PC-3 (cell line): ENCODE data around the gene PGA3. TPM values are rescaled to one million over a fixed set of nuclear protein-coding genes. Genes with fewer than 3 reads are reported as not detected.
A peak's percentile ranks its signal among the peaks of the same experiment; 100 is the strongest.

Experiments
- ATAC-seq: fragments of 200-7000 bp; cut with Tn5 transposase; 2 replicates; pipeline ENCODE4 v1.9.1; 2020; ENCODE audit warnings: mild to moderate bottlenecking, moderate library complexity
- BruUV-seq: library from RNA; stranded (reverse); fragments of 400-500 nt; replicated peaks from 2 replicates; lab custom pipeline; 2021; lab: Mats Ljungman, UMichigan
- CTCF ChIA-PET: fragments of 300-600 bp; sonication (Branson Sonifier 250); formaldehyde crosslinking; loops from one replicate; lab custom pipeline; 2022; ENCODE audit warnings: antibody characterized with exemption; lab: Charles Lee
- POLR2A ChIA-PET: fragments of 300-600 bp; sonication (Branson Sonifier 250); formaldehyde crosslinking; loops from one replicate; lab custom pipeline; 2022; ENCODE audit warnings: antibody characterized with exemption; ENCODE audit not compliant: unreplicated experiment; lab: Charles Lee
- DNase-seq: peaks from one replicate; pipeline ENCODE4 v3.0.0-alpha.2; 2015
- H2AFZ ChIP-seq: fragments of 300-600 bp; sonication (generic); 2 replicates; pipeline ENCODE4 v1.6.0; 2016; ENCODE audit warnings: antibody characterized with exemption, low read length
- H3F3A ChIP-seq: fragments of 300-600 bp; sonication (generic); one replicate; pipeline ENCODE4 v1.6.0; 2017; ENCODE audit warnings: antibody characterized with exemption, low read length, control low read depth, mild to moderate bottlenecking; ENCODE audit not compliant: unreplicated experiment
- H3K27ac ChIP-seq: fragments of 300-600 bp; sonication (generic); 2 replicates; pipeline ENCODE4 v1.5.1; 2016; ENCODE audit warnings: mild to moderate bottlenecking, low read length
- H3K27me3 ChIP-seq: fragments of 300-600 bp; sonication (generic); 2 replicates; pipeline ENCODE4 v1.6.1; 2016; ENCODE audit warnings: low read length, mixed read lengths
- H3K36me3 ChIP-seq: fragments of 300-600 bp; sonication (generic); 2 replicates; pipeline ENCODE4 v1.6.1; 2016; ENCODE audit warnings: low read depth, mixed run types, low read length, mixed read lengths
- H3K4me1 ChIP-seq: fragments of 300-600 bp; sonication (generic); 2 replicates; pipeline ENCODE4 v1.5.1; 2016; ENCODE audit warnings: low read length; ENCODE audit not compliant: insufficient read depth
- H3K4me2 ChIP-seq: fragments of 300-600 bp; sonication (generic); 2 replicates; pipeline ENCODE4 v1.6.0; 2016; ENCODE audit warnings: low read length
- H3K4me3 ChIP-seq: fragments of 300-600 bp; sonication (generic); 2 replicates; pipeline ENCODE4 v1.5.1; 2016; ENCODE audit warnings: mild to moderate bottlenecking, low read length, mixed read lengths
- H3K79me2 ChIP-seq: fragments of 300-600 bp; sonication (generic); 2 replicates; pipeline ENCODE4 v1.6.1; 2017; ENCODE audit warnings: low read length, mixed read lengths
- H3K9ac ChIP-seq: fragments of 300-600 bp; sonication (generic); 2 replicates; pipeline ENCODE4 v1.6.0; 2016; ENCODE audit warnings: mild to moderate bottlenecking, low read length
- H3K9me2 ChIP-seq: fragments of 300-600 bp; sonication (generic); replicated peaks from 2 replicates; pipeline ENCODE4 v1.6.1; 2016; ENCODE audit warnings: mixed run types, low read length, mixed read lengths
- H3K9me3 ChIP-seq: fragments of 300-600 bp; sonication (generic); 2 replicates; pipeline ENCODE4 v1.6.1; 2016; ENCODE audit warnings: low read length, mixed read lengths
- H4K20me1 ChIP-seq: fragments of 300-600 bp; sonication (generic); 2 replicates; pipeline ENCODE4 v1.6.1; 2016; ENCODE audit warnings: low read length, mixed read lengths
- EZH2 ChIP-seq: fragments of 300-600 bp; sonication (generic); IDR thresholded peaks from one replicate; pipeline ENCODE4 v1.6.1; 2017; ENCODE audit warnings: antibody characterized with exemption, mild to moderate bottlenecking, low read length; ENCODE audit not compliant: unreplicated experiment
- EZH2phosphoT487 ChIP-seq: fragments of 300-600 bp; sonication (generic); IDR thresholded peaks from 2 replicates; pipeline ENCODE4 v1.6.1; 2018; ENCODE audit warnings: mild to moderate bottlenecking, antibody characterized with exemption, low read length, borderline replicate concordance
- intact Hi-C: fragments of 100-400 bp; cut with micrococcal nuclease; formaldehyde crosslinking; loops from 2 replicates; pipeline ENCODE4 v1.9.0; 2023
- total RNA-seq: library from RNA; depleted of rRNA; stranded (reverse); fragments of >200 nt; gene quantifications from 2 replicates; pipeline ENCODE4 v1.2.3, GENCODE V29; 2014
- TF ChIP-seq, protein P1 (sequence below): fragments of 300-600 bp; sonication (generic); conservative IDR thresholded peaks from 2 replicates; pipeline ENCODE4 v1.5.1; 2017; ENCODE audit warnings: antibody characterized with exemption, low read depth, mild to moderate bottlenecking, low read length

Gene PGA3
- total RNA-seq, 1 experiment from 2014 or later, result not detected

DNA sequence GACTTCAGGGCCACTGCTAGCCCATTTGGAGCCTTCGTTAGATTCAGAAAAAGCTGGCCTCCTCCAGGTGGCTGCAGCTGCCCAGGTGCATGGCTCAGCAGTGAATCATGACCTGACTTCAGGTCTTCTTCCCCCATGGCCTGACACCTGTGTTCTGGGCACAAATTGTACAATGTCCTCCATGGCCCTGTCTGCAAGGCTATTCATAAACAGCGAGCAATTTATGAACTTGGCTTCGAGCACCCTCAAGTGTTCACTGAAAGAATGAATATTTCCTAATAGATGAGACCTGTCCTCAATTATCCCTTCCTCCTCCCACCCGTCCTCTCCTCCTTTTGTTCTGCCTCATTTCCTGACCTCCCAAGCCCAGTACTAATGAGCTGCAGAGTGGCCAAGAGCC is 29.9 kb upstream of the PGA3 start:
- H2AFZ ChIP-seq, result no peak overlapping the region; the same call in 1 of the 2 replicates
- no peaks in the 10 kb centered on the region for H3K36me3 ChIP-seq
- H3K9ac ChIP-seq, result no peak overlapping the region
- H3K9me3 ChIP-seq, result no peaks in the 10 kb centered on the region
- no peak overlapping the region for H3K27ac ChIP-seq
- H3F3A ChIP-seq, result no peaks in the 10 kb centered on the region
- H3K4me1 ChIP-seq, result peaks cover 6% of the 10 kb centered on the region; the same call in 1 of the 2 replicates
- BruUV-seq, result no TSS peak
- H4K20me1 ChIP-seq, result no peaks in the 10 kb centered on the region
- H3K27me3 ChIP-seq, result peaks cover 30% of the 10 kb centered on the region
- no peak for TF ChIP-seq EZH2
- TF ChIP-seq, protein P1, sequence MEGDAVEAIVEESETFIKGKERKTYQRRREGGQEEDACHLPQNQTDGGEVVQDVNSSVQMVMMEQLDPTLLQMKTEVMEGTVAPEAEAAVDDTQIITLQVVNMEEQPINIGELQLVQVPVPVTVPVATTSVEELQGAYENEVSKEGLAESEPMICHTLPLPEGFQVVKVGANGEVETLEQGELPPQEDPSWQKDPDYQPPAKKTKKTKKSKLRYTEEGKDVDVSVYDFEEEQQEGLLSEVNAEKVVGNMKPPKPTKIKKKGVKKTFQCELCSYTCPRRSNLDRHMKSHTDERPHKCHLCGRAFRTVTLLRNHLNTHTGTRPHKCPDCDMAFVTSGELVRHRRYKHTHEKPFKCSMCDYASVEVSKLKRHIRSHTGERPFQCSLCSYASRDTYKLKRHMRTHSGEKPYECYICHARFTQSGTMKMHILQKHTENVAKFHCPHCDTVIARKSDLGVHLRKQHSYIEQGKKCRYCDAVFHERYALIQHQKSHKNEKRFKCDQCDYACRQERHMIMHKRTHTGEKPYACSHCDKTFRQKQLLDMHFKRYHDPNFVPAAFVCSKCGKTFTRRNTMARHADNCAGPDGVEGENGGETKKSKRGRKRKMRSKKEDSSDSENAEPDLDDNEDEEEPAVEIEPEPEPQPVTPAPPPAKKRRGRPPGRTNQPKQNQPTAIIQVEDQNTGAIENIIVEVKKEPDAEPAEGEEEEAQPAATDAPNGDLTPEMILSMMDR, result peak; percentile 72
- no peaks in the 10 kb centered on the region for H3K79me2 ChIP-seq
- DNase-seq (peak; percentile 84), ATAC-seq (peak; percentile 93)
- no peaks in the 10 kb centered on the region for H3K9me2 ChIP-seq
- intact Hi-C loops, result loop anchor here (1.0 kb wide), 4 partner anchors 43 to 398 kb away; no protein-coding TSS in a partner anchor
- CTCF ChIA-PET, result interaction anchor here (0.5 to 0.6 kb wide), 2 partner anchors 126 to 231 kb away, joined by 3 read pairs; no protein-coding TSS in a partner anchor
- POLR2A ChIA-PET, result no interaction called here
- no peak overlapping the region for H3K4me3 ChIP-seq
- H3K4me2 ChIP-seq, result no peak overlapping the region

DNA sequence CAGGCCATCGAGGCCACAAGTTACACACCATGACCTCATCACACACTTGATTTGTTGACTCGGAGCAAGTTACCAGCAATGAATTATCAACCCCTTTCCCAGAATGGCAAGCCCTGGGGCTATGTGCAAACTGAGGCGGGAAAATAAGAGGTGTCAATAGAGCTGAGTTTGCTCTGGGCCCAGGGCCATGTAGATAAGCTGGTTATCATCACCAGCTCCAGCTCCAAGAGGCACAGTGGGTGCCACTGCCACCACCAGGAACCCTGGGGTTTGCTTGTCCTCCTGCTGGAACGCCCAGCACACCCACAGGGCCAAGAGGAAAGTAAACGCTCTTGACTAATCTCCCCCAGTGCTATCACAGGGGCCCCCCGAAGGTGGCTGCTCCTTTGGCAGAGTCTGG is 29.0 kb upstream of the PGA3 start:
- Histone ChIP-seq H2AFZ (no peak overlapping the region), H3F3A (no peaks in the 10 kb centered on the region), H3K4me2 (no peak overlapping the region), H3K4me3 (no peak overlapping the region), H3K9ac (no peak overlapping the region), H3K27ac (no peak overlapping the region), H3K4me1 (peaks cover 6% of the 10 kb centered on the region; the same call in 1 of the 2 replicates), H4K20me1 (no peaks in the 10 kb centered on the region), H3K9me3 (no peaks in the 10 kb centered on the region), H3K79me2 (no peaks in the 10 kb centered on the region), H3K9me2 (no peaks in the 10 kb centered on the region), H3K27me3 (peaks cover 35% of the 10 kb centered on the region), H3K36me3 (no peaks in the 10 kb centered on the region)
- no peak for ATAC-seq
- DNase-seq, result no peak
- ChIA-PET CTCF (interaction anchor here (0.5 to 0.6 kb wide), 3 partner anchors 127 to 250 kb away, joined by 3 to 4 read pairs (median 3); partner anchors contain the start of gene TMEM132A), POLR2A (no interaction called here)
- BruUV-seq, result no TSS peak
- intact Hi-C loops, result no loop called here
- TF ChIP-seq EZH2 (no peak), EZH2phosphoT487 (no peak)
- TF ChIP-seq, protein P1, result no peak

DNA sequence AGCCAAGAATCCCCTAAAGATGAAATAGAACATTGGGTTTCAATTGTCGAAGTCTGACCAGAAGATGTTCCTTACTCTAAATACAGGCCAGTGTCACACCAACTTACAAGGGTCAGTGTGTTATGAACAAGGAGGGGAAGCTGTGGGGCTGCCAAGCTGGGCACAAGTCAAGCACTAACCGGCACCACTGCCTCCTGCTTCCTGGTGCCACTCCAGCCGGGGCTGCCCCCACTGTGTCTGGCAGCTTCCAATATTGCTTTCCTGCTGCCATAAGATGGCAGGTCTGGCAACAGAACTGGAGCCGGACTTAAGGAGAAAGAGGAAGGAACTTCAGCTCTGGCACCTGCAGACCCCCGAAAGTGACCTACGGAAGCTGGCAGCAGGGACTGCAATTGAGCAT is 28.4 kb upstream of the PGA3 start:
- Histone ChIP-seq H3K27me3 (peaks cover 41% of the 10 kb centered on the region), H3K9me2 (no peaks in the 10 kb centered on the region), H4K20me1 (no peaks in the 10 kb centered on the region), H3K27ac (no peak overlapping the region), H3K4me3 (no peak overlapping the region), H2AFZ (no peak overlapping the region), H3K9ac (no peak overlapping the region), H3F3A (no peaks in the 10 kb centered on the region), H3K4me2 (no peak overlapping the region), H3K9me3 (no peaks in the 10 kb centered on the region), H3K79me2 (no peaks in the 10 kb centered on the region), H3K36me3 (no peaks in the 10 kb centered on the region), H3K4me1 (peaks cover 6% of the 10 kb centered on the region; the same call in 1 of the 2 replicates)
- ATAC-seq (no peak), DNase-seq (no peak)
- BruUV-seq, result no TSS peak
- POLR2A ChIA-PET, result no interaction called here
- CTCF ChIA-PET, result interaction anchor here (0.6 kb wide), 1 partner anchor 251 kb away, joined by 4 read pairs; the partner anchor contains the start of gene TMEM132A
- intact Hi-C loops, result no loop called here
- no peak for TF ChIP-seq EZH2phosphoT487
- TF ChIP-seq, protein P1, result no peak
- TF ChIP-seq EZH2, result no peak
